IMR-90 (cell line): ENCODE results near the gene LHFPL6. TPM values are rescaled to one million over a fixed set of nuclear protein-coding genes. Genes with fewer than 3 reads are reported as not detected.

Source experiments
- ATAC-seq: fragments of 200-7000 bp; cut with Tn5 transposase; 2 replicates; pipeline ENCODE4 v1.9.1; 2020; ENCODE audit warnings: low read depth, mild to moderate bottlenecking, moderate library complexity
- BruUV-seq: library from RNA; stranded (reverse); fragments of 400-500 nt; replicated peaks from 2 replicates; lab custom pipeline; 2021; lab: Mats Ljungman, UMichigan
- CTCF ChIA-PET: fragments of 300-600 bp; formaldehyde crosslinking; extraction: SDS; loops from one replicate; lab custom pipeline; 2021; ENCODE audit warnings: antibody characterized with exemption; lab: Yijun Ruan, JAX
- POLR2A ChIA-PET: fragments of 300-600 bp; sonication (Branson Sonifier 250); formaldehyde crosslinking; loops from one replicate; lab custom pipeline; 2022; ENCODE audit warnings: antibody characterized with exemption; ENCODE audit not compliant: unreplicated experiment; lab: Charles Lee
- DNase-seq: peaks from one replicate; pipeline ENCODE4 v3.0.0; 2013
- H2AFZ ChIP-seq: replicated peaks from 2 replicates; pipeline ENCODE3; 2013; ENCODE audit warnings: low read length, mild to moderate bottlenecking; ENCODE audit not compliant: poor library complexity
- H2AK5ac ChIP-seq: 2 replicates; pipeline ENCODE4 v1.6.1; 2013; ENCODE audit warnings: low read depth, low read length, inconsistent platforms
- H2AK9ac ChIP-seq: replicated peaks from 2 replicates; pipeline ENCODE3; 2013; ENCODE audit warnings: mild to moderate bottlenecking, low read depth, low read length, moderate library complexity; ENCODE audit not compliant: poor library complexity
- H2BK120ac ChIP-seq: 2 replicates; pipeline ENCODE4 v1.6.1; 2013; ENCODE audit warnings: low read depth, low read length, inconsistent platforms
- H2BK15ac ChIP-seq: 3 replicates; pipeline ENCODE4 v1.6.1; 2013; ENCODE audit warnings: low read depth, low read length, inconsistent platforms
- H2BK20ac ChIP-seq: 2 replicates; pipeline ENCODE4 v1.6.1; 2013; ENCODE audit warnings: low read depth, mild to moderate bottlenecking, inconsistent platforms, low read length, moderate library complexity
- H2BK5ac ChIP-seq: 2 replicates; pipeline ENCODE4 v1.6.1; 2013; ENCODE audit warnings: mild to moderate bottlenecking, low read depth, low read length, inconsistent platforms; ENCODE audit not compliant: poor library complexity, severe bottlenecking
- H3K14ac ChIP-seq: replicated peaks from 2 replicates; pipeline ENCODE4 v1.6.1; 2013; ENCODE audit warnings: low read depth, low read length, inconsistent platforms
- H3K18ac ChIP-seq: 2 replicates; pipeline ENCODE4 v1.6.1; 2013; ENCODE audit warnings: low read depth, low read length, control low read depth
- H3K23ac ChIP-seq: 2 replicates; pipeline ENCODE4 v1.6.1; 2013; ENCODE audit warnings: low read depth, low read length, inconsistent platforms
- H3K27ac ChIP-seq: 2 replicates; pipeline ENCODE4 v1.5.1; 2013; ENCODE audit warnings: mild to moderate bottlenecking, control low read depth, low read length; ENCODE audit not compliant: insufficient read depth
- H3K27me3 ChIP-seq: 2 replicates; pipeline ENCODE4 v1.6.1; 2013; ENCODE audit warnings: low read length; ENCODE audit not compliant: control insufficient read depth, insufficient read depth
- H3K36me3 ChIP-seq: 2 replicates; pipeline ENCODE4 v1.6.1; 2013; ENCODE audit warnings: low read length, mixed read lengths; ENCODE audit not compliant: control insufficient read depth, insufficient read depth
- H3K4ac ChIP-seq: 2 replicates; pipeline ENCODE4 v1.6.1; 2013; ENCODE audit warnings: low read depth, low read length, inconsistent platforms
- H3K4me1 ChIP-seq: 2 replicates; pipeline ENCODE4 v1.6.1; 2013; ENCODE audit warnings: low read length, mixed read lengths; ENCODE audit not compliant: control insufficient read depth, insufficient read depth
- H3K4me2 ChIP-seq: 2 replicates; pipeline ENCODE4 v1.6.1; 2013; ENCODE audit warnings: low read depth, mild to moderate bottlenecking, control low read depth, low read length, moderate library complexity
- H3K4me3 ChIP-seq: 2 replicates; pipeline ENCODE4 v1.5.1; 2013; ENCODE audit warnings: low read depth, mild to moderate bottlenecking, control low read depth, low read length, moderate library complexity; ENCODE audit not compliant: insufficient read depth
- H3K56ac ChIP-seq: 2 replicates; pipeline ENCODE4 v1.6.1; 2013; ENCODE audit warnings: low read length, inconsistent platforms; ENCODE audit not compliant: insufficient read depth; ENCODE audit errors: extremely low read depth
- H3K79me1 ChIP-seq, 2 experiments: 2 replicates each; pipeline ENCODE4 v1.6.1; 2013; ENCODE audit warnings: low read length in 2 of 2, inconsistent platforms in 1 of 2, low read depth in 1 of 2
- H3K9ac ChIP-seq: 2 replicates; pipeline ENCODE4 v1.6.1; 2013; ENCODE audit warnings: low read depth, low read length, control low read depth
- H3K9me1 ChIP-seq: 2 replicates; pipeline ENCODE4 v1.6.1; 2013; ENCODE audit warnings: low read length, inconsistent platforms; ENCODE audit not compliant: insufficient read depth
- H3K9me3 ChIP-seq: 2 replicates; pipeline ENCODE4 v1.6.1; 2013; ENCODE audit warnings: low read length; ENCODE audit not compliant: control insufficient read depth, insufficient read depth
- H4K20me1 ChIP-seq: 2 replicates; pipeline ENCODE4 v1.6.1; 2013; ENCODE audit warnings: low read length, inconsistent platforms; ENCODE audit not compliant: insufficient read depth
- H4K5ac ChIP-seq: 2 replicates; pipeline ENCODE4 v1.6.1; 2013; ENCODE audit warnings: mild to moderate bottlenecking, low read depth, low read length, control low read depth
- H4K8ac ChIP-seq, 2 experiments: 2 replicates each; pipeline ENCODE4 v1.6.1; 2013; ENCODE audit warnings: low read depth in 2 of 2, low read length in 2 of 2, control low read depth in 1 of 2, inconsistent platforms in 1 of 2
- H4K91ac ChIP-seq: 2 replicates; pipeline ENCODE4 v1.6.1; 2013; ENCODE audit warnings: low read depth, low read length, inconsistent platforms; ENCODE audit not compliant: insufficient read depth
- BHLHE40 ChIP-seq: fragments of 150-350 bp; IDR thresholded peaks from 2 replicates; pipeline ENCODE4 v1.6.1; 2016; ENCODE audit warnings: mild to moderate bottlenecking, low read depth, low read length
- CEBPB ChIP-seq: IDR thresholded peaks from 2 replicates; pipeline ENCODE4 v1.6.1; 2012; ENCODE audit warnings: low read depth, low read length, improper control_type of control experiment
- CHD1 ChIP-seq: IDR thresholded peaks from 2 replicates; pipeline ENCODE4 v1.6.1; 2012; ENCODE audit warnings: low read depth, low read length, improper control_type of control experiment
- ELK1 ChIP-seq: fragments of 150-350 bp; IDR thresholded peaks from 2 replicates; pipeline ENCODE4 v1.6.1; 2016; ENCODE audit warnings: low read depth, mild to moderate bottlenecking, low read length, moderate library complexity, borderline replicate concordance
- FOS ChIP-seq: fragments of 150-350 bp; IDR thresholded peaks from 2 replicates; pipeline ENCODE4 v1.6.1; 2016; ENCODE audit warnings: low read depth, low read length
- MAFK ChIP-seq: IDR thresholded peaks from 2 replicates; pipeline ENCODE4 v1.6.1; 2012; ENCODE audit warnings: low read depth, low read length, improper control_type of control experiment
- MAZ ChIP-seq: IDR thresholded peaks from 2 replicates; pipeline ENCODE4 v1.6.1; 2012; ENCODE audit warnings: low read depth, mild to moderate bottlenecking, low read length, improper control_type of control experiment, moderate library complexity, borderline replicate concordance
- MXI1 ChIP-seq: IDR thresholded peaks from 2 replicates; pipeline ENCODE4 v1.6.1; 2012; ENCODE audit warnings: low read depth, mild to moderate bottlenecking, low read length, moderate library complexity, borderline replicate concordance
- NFE2L2 ChIP-seq: fragments of 150-350 bp; IDR thresholded peaks from 2 replicates; pipeline ENCODE4 v1.6.1; 2016; ENCODE audit warnings: low read depth, mild to moderate bottlenecking, low read length
- POLR2A ChIP-seq: IDR thresholded peaks from 2 replicates; pipeline ENCODE4 v1.6.1; 2012; ENCODE audit warnings: mild to moderate bottlenecking, low read depth, low read length
- RAD21 ChIP-seq: IDR thresholded peaks from 2 replicates; pipeline ENCODE4 v1.6.1; 2012; ENCODE audit warnings: low read length, improper control_type of control experiment
- RCOR1 ChIP-seq: IDR thresholded peaks from 2 replicates; pipeline ENCODE4 v1.6.1; 2012; ENCODE audit warnings: mild to moderate bottlenecking, low read length, improper control_type of control experiment; ENCODE audit not compliant: insufficient replicate concordance
- RFX5 ChIP-seq: IDR thresholded peaks from 2 replicates; pipeline ENCODE4 v1.8.0; 2012; ENCODE audit warnings: low read depth, mild to moderate bottlenecking, low read length, moderate library complexity
- SMC3 ChIP-seq: fragments of 150-350 bp; IDR thresholded peaks from 2 replicates; pipeline ENCODE4 v1.6.1; 2016; ENCODE audit warnings: low read depth, mild to moderate bottlenecking, antibody characterized with exemption, low read length, moderate library complexity
- USF2 ChIP-seq: fragments of 150-350 bp; IDR thresholded peaks from 2 replicates; pipeline ENCODE4 v1.6.1; 2017; ENCODE audit warnings: mild to moderate bottlenecking, antibody characterized with exemption, low read length, low read depth
- WGBS, 2 experiments: methylation state at CpG; one replicate each; pipeline versions ENCODE4 v1.1.5 to v1.1.7; 2013; ENCODE audit warnings: missing lambda C conversion rate in 2 of 2; ENCODE audit not compliant: insufficient read length in 1 of 2; ENCODE audit errors: extremely low coverage in 2 of 2; 5-methylcytosine and 5-hydroxymethylcytosine counted together
- dilution Hi-C: fragments of 300-500 bp; cut with HindIII; formaldehyde crosslinking; loops from one replicate; pipeline ENCODE4 v1.14.3; 2018; ENCODE audit warnings: low sequenced_read_pairs; ENCODE audit not compliant: unreplicated experiment
- in situ Hi-C: fragments of 300-500 bp; cut with MboI; formaldehyde crosslinking; loops from 3 replicates; pipeline ENCODE4 v1.14.3; 2019; ENCODE audit warnings: low sequenced_read_pairs, inconsistent platforms, mixed read lengths
- intact Hi-C: fragments of 100-400 bp; cut with micrococcal nuclease; formaldehyde crosslinking; loops from 2 replicates; pipeline ENCODE4 v1.10.0; 2022
- polyA plus RNA-seq, 3 experiments: library from polyadenylated mRNA; depleted of rRNA; stranded (reverse); fragments of >200 nt; gene quantifications; 2 replicates each; pipeline ENCODE4 v1.2.3, GENCODE V29; 2012; ENCODE audit warnings: low replicate concordance in 1 of 3
- total RNA-seq: library from RNA; depleted of rRNA; stranded (reverse); fragments of >200 nt; gene quantifications from 2 replicates; pipeline ENCODE4 v1.2.3, GENCODE V29; 2012

Gene LHFPL6
- total and polyA plus RNA-seq, 2 of the 4 experiments (the other 2 are of a cell fraction), result 24.7 to 36.1 TPM

GRCh38 chr13:39297664-39298171, 305.3 kb downstream of the LHFPL6 start:
- Histone ChIP-seq H2BK120ac (no peak overlapping the region), H3K9me1 (no peaks in the 10 kb centered on the region), H3K27ac (no peak overlapping the region), H4K91ac (no peak overlapping the region), H3K36me3 (no peaks in the 10 kb centered on the region), H3K18ac (no peak overlapping the region), H3K4ac (no peak overlapping the region), H2BK20ac (no peak overlapping the region), H3K9me3 (no peaks in the 10 kb centered on the region; the same call in 1 of the 2 replicates), H2BK5ac (no peak overlapping the region), H3K23ac (no peak overlapping the region), H4K20me1 (no peaks in the 10 kb centered on the region), H4K8ac (no peak overlapping the region), H3K9ac (no peak overlapping the region), H3K27me3 (no peaks in the 10 kb centered on the region), H2AK9ac (no peak overlapping the region), H3K14ac (no peak overlapping the region), H2BK15ac (no peak overlapping the region), H3K4me1 (no peaks in the 10 kb centered on the region), H4K5ac (no peak overlapping the region), H2AFZ (no peak overlapping the region), H3K4me2 (no peak overlapping the region), H2AK5ac (no peak overlapping the region), H3K79me1 (no peaks in the 10 kb centered on the region), H3K56ac (no peak overlapping the region), H3K4me3 (no peak overlapping the region)
- TF ChIP-seq FOS (no peak), MAFK (no peak), POLR2A (no peak), MAZ (no peak), CEBPB (no peak), CHD1 (no peak), SMC3 (no peak), NFE2L2 (no peak), RAD21 (no peak), BHLHE40 (no peak), RCOR1 (no peak), ELK1 (no peak), USF2 (no peak), MXI1 (no peak), RFX5 (no peak)
- in situ Hi-C loops (no loop called here), intact Hi-C loops (no loop called here), dilution Hi-C loops (no loop called here)
- BruUV-seq, result no TSS peak
- POLR2A ChIA-PET, result no interaction called here
- WGBS, 2 experiments, result no CpG with 5 or more reads among the region's 2 CpGs
- CTCF ChIA-PET, result no interaction called here
- DNase-seq, result peak; percentile 24
- peak; percentile 91 for ATAC-seq
